Measurements from ENCODE around the gene AMFR. TPM values are rescaled to one million over a fixed set of nuclear protein-coding genes. Genes with fewer than 3 reads are reported as not detected.

Gene AMFR
- total and polyA plus RNA-seq, 2 of the 13 experiments (the other 11 are each of a cell fraction or from before 2014, with no cell fraction given), result 52.9 to 108 TPM

DNA sequence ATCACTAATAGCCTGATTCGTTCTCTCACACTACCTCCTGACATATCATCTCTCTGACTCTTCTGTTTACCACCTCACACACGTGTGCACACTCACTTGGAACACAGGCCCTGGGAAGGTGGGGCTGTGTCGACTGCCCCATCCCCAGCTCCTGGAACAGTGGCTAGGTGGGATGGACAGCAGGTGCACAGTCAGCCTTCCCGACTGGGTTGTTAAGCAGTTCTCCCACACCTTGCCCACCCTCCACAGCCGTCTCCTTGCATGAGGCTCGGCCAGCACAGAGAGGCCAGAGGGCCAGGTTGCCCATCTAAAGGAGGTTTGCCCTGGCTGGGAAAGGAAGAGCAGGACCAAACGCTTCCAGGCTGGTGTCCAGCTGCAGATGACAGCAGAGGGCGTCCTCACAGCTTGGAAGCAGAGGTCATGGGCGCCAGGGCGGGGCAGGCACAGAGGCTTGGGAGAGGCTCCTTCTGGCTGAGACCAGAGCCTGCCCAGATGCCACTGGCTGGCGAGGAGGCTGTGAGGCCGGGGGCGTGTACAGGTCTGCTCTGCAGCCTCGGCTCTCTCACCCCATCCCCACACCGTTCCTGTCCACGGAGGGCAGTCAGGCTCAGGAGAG is 92.8 kb downstream of the AMFR start (continued):
- TF ChIP-seq KIAA2018 (CRISPR knock-in tag; IDR thresholded peaks at IDR 0.05; ENCODE audit: borderline replicate concordance) (no peak), KLF12 (CRISPR knock-in tag; IDR thresholded peaks at IDR 0.05; ENCODE audit: borderline replicate concordance) (peak; percentile 85; the same call in 1 of the 2 replicates), ZNF562 (CRISPR knock-in tag; IDR thresholded peaks at IDR 0.05; ENCODE audit: borderline replicate concordance) (no peak), FIP1L1 (IDR thresholded peaks at IDR 0.05; ENCODE audit: borderline replicate concordance, insufficient read depth, low read depth, low read length) (no peak), MED1 (CRISPR knock-in tag; IDR thresholded peaks at IDR 0.05) (no peak), CREB3 (CRISPR knock-in tag; IDR thresholded peaks at IDR 0.05) (no peak), ZNF17 (CRISPR knock-in tag; IDR thresholded peaks at IDR 0.05) (no peak), ZNF879 (CRISPR knock-in tag; IDR thresholded peaks at IDR 0.05) (no peak), ZNF432 (CRISPR knock-in tag; IDR thresholded peaks at IDR 0.05; ENCODE audit: borderline replicate concordance) (no peak)
- TF ChIP-seq, protein P1, sequence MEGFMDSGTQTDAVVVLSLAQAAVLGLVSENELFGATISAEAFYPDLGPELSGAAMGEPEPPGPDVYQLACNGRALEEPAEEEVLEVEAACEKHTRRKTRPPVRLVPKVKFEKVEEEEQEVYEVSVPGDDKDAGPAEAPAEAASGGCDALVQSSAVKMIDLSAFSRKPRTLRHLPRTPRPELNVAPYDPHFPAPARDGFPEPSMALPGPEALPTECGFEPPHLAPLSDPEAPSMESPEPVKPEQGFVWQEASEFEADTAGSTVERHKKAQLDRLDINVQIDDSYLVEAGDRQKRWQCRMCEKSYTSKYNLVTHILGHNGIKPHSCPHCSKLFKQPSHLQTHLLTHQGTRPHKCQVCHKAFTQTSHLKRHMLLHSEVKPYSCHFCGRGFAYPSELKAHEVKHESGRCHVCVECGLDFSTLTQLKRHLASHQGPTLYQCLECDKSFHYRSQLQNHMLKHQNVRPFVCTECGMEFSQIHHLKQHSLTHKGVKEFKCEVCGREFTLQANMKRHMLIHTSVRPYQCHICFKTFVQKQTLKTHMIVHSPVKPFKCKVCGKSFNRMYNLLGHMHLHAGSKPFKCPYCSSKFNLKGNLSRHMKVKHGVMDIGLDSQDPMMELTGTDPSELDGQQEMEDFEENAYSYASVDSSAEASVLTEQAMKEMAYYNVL (CRISPR knock-in tag; IDR thresholded peaks at IDR 0.05; ENCODE audit: borderline replicate concordance), result no peak
- TF ChIP-seq, protein P2, sequence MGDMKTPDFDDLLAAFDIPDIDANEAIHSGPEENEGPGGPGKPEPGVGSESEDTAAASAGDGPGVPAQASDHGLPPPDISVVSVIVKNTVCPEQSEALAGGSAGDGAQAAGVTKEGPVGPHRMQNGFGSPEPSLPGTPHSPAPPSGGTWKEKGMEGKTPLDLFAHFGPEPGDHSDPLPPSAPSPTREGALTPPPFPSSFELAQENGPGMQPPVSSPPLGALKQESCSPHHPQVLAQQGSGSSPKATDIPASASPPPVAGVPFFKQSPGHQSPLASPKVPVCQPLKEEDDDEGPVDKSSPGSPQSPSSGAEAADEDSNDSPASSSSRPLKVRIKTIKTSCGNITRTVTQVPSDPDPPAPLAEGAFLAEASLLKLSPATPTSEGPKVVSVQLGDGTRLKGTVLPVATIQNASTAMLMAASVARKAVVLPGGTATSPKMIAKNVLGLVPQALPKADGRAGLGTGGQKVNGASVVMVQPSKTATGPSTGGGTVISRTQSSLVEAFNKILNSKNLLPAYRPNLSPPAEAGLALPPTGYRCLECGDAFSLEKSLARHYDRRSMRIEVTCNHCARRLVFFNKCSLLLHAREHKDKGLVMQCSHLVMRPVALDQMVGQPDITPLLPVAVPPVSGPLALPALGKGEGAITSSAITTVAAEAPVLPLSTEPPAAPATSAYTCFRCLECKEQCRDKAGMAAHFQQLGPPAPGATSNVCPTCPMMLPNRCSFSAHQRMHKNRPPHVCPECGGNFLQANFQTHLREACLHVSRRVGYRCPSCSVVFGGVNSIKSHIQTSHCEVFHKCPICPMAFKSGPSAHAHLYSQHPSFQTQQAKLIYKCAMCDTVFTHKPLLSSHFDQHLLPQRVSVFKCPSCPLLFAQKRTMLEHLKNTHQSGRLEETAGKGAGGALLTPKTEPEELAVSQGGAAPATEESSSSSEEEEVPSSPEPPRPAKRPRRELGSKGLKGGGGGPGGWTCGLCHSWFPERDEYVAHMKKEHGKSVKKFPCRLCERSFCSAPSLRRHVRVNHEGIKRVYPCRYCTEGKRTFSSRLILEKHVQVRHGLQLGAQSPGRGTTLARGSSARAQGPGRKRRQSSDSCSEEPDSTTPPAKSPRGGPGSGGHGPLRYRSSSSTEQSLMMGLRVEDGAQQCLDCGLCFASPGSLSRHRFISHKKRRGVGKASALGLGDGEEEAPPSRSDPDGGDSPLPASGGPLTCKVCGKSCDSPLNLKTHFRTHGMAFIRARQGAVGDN (CRISPR knock-in tag; IDR thresholded peaks at IDR 0.05), result peak; percentile 68
- TF ChIP-seq, protein P3, sequence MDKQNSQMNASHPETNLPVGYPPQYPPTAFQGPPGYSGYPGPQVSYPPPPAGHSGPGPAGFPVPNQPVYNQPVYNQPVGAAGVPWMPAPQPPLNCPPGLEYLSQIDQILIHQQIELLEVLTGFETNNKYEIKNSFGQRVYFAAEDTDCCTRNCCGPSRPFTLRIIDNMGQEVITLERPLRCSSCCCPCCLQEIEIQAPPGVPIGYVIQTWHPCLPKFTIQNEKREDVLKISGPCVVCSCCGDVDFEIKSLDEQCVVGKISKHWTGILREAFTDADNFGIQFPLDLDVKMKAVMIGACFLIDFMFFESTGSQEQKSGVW (CRISPR knock-in tag; IDR thresholded peaks at IDR 0.05; ENCODE audit: borderline replicate concordance), result no peak
